Sigmoid colon (tissue), 7 donors: ENCODE data around the gene PRKCZ. TPM values are rescaled to one million over a fixed set of nuclear protein-coding genes. Genes with fewer than 3 reads are reported as not detected.

Source experiments
- DNase-seq: peaks from one replicate; pipeline ENCODE4 v3.0.0-alpha.2; 2019
- H3K27ac ChIP-seq, 4 donors: fragments of 200-600 bp; sonication (generic); one replicate each; pipeline ENCODE4 v1.5.1; 2016 to 2019; ENCODE audit warnings: mild to moderate bottlenecking in 1 of 4
- H3K27me3 ChIP-seq, 3 donors: fragments of 200-600 bp; sonication (generic); one replicate each; pipeline ENCODE4 v1.5.1; 2019; ENCODE audit warnings: mild to moderate bottlenecking in 1 of 3
- H3K36me3 ChIP-seq, 4 donors: fragments of 200-600 bp; sonication (generic); one replicate each; pipeline ENCODE4 v1.5.1; 2016 to 2019
- H3K4me1 ChIP-seq, 4 donors: fragments of 200-600 bp; sonication (generic); one replicate each; pipeline ENCODE4 v1.5.1; 2017 to 2019
- H3K4me3 ChIP-seq, 4 donors: fragments of 200-600 bp; sonication (generic); one replicate each; pipeline ENCODE4 v1.5.1; 2017 to 2019; ENCODE audit warnings: mild to moderate bottlenecking in 2 of 4, moderate library complexity in 1 of 4
- H3K9me3 ChIP-seq, 4 donors: fragments of 200-600 bp in 3 of 4; sonication (generic) in 3 of 4; one replicate each; pipeline versions ENCODE4 v1.5.1 to v1.6.1; 2013 to 2019
- CTCF ChIP-seq, 4 experiments: fragments of 450-650 bp in 3 of 4; fragments of 200-600 bp in 1 of 4; IDR thresholded peaks; one replicate each; pipeline ENCODE4 v1.5.1; 2016 to 2019; ENCODE audit warnings: antibody characterized with exemption in 4 of 4, mild to moderate bottlenecking in 3 of 4, moderate library complexity in 2 of 4
- EP300 ChIP-seq, 4 donors: sonication (generic); formaldehyde crosslinking; IDR thresholded peaks; one replicate each; pipeline ENCODE4 v1.6.1; 2017; ENCODE audit warnings: antibody characterized with exemption in 4 of 4
- POLR2A ChIP-seq, 2 donors: fragments of 450-650 bp; IDR thresholded peaks; one replicate each; pipeline ENCODE4 v1.6.1; 2016; ENCODE audit warnings: antibody characterized with exemption in 2 of 2, mild to moderate bottlenecking in 2 of 2, moderate library complexity in 2 of 2
- POLR2AphosphoS5 ChIP-seq, 4 donors: sonication (generic); formaldehyde crosslinking; IDR thresholded peaks; one replicate each; pipeline ENCODE4 v1.6.1; 2017; ENCODE audit warnings: antibody characterized with exemption in 4 of 4
- WGBS, 2 donors: extraction: QIAGEN DNeasy Blood & Tissue Kit; methylation state at CpG; one replicate each; pipeline ENCODE4 v1.1.7; 2013; 5-methylcytosine and 5-hydroxymethylcytosine counted together
- intact Hi-C: fragments of 100-400 bp; cut with DNase I; formaldehyde crosslinking; loops from one replicate; pipeline ENCODE4 v1.15.1; 2023
- polyA plus RNA-seq, 3 donors: library from polyadenylated mRNA; stranded (reverse); fragments of 200-250 nt; gene quantifications; one replicate each; pipeline ENCODE4 v1.2.3, GENCODE V29; 2013
- total RNA-seq, 4 donors: library from RNA; depleted of rRNA; stranded (reverse); fragments of >200 nt; gene quantifications; one replicate each; pipeline ENCODE4 v1.1.0, GENCODE V29; 2016
- donor health status: healthy with polysubstance abuse.
- donor health status: Bipolar disorder and iron deficiency.
- donor health status: healthy.

Gene PRKCZ
- total and polyA plus RNA-seq, 7 donors: 1.4 to 52.9 (median 4.8) TPM

- H3K27me3 ChIP-seq: peaks cover 0 to 43% (median 0%) of the 10 kb centered on the region in 3 donors
Observed at GRCh38 chr1:2032737-2033136, 17.5 kb upstream of the PRKCZ start.

DNA sequence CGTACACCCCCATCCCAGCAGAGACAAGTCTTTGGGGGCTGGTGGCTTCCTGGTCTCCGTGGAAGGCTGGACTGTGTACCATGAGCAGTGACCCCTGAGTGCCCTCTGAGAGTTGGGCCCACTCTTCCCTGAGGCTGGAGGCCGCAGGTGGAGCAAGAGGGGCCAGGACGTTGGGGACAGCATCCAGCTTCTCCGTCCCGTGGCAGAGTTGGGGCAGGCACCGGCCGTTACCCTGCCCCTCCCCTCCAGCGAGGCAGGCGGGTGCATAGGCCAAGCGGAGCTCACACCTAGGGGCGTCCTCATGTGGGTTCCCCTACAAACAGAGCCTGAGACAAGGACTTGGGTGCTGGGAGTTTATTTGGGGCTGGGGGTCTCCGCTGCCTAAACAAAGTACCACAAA is 17.0 kb upstream of the PRKCZ start:
- Histone ChIP-seq H3K9me3 (no peaks in the 10 kb centered on the region), H3K36me3 (no peaks in the 10 kb centered on the region), H3K4me1 (no peaks in the 10 kb centered on the region), H3K27ac (no peak overlapping the region), H3K4me3 (no peak overlapping the region), H3K27me3 (peaks cover 0 to 43% (median 0%) of the 10 kb centered on the region in 3 donors)
- no peak for TF ChIP-seq POLR2A (IDR thresholded peaks at IDR 0.05)
- TF ChIP-seq CTCF (IDR thresholded peaks at IDR 0.05): no peak
- TF ChIP-seq POLR2AphosphoS5 (IDR thresholded peaks at IDR 0.05): no peak
- no peak for TF ChIP-seq EP300 (IDR thresholded peaks at IDR 0.05)
- 61 to 77% methylated on average over 13 of the region's 13 CpGs for WGBS, 2 donors
- intact Hi-C loops: no loop called here
- DNase-seq: no peak

More at GRCh38 chr1:2032737-2033136, 17.5 kb upstream of the PRKCZ start:
- H3K4me3 ChIP-seq: no peak overlapping the region
- no peaks in the 10 kb centered on the region for H3K4me1 ChIP-seq
- 75 to 80% methylated on average over 14 of the region's 14 CpGs for WGBS, 2 donors
- no peaks in the 10 kb centered on the region for H3K9me3 ChIP-seq
- no peaks in the 10 kb centered on the region for H3K36me3 ChIP-seq
- intact Hi-C loops: no loop called here
- no peak for DNase-seq
- TF ChIP-seq POLR2AphosphoS5 (IDR thresholded peaks at IDR 0.05) (no peak), POLR2A (IDR thresholded peaks at IDR 0.05) (no peak), CTCF (IDR thresholded peaks at IDR 0.05) (no peak), EP300 (IDR thresholded peaks at IDR 0.05) (no peak)
- no peak overlapping the region for H3K27ac ChIP-seq

- Histone ChIP-seq H3K4me1 (no peaks in the 10 kb centered on the region), H3K27ac (no peak overlapping the region), H3K27me3 (peaks cover 0 to 30% (median 0%) of the 10 kb centered on the region in 3 donors), H3K36me3 (no peaks in the 10 kb centered on the region), H3K9me3 (peaks cover 0 to 2% (median 0%) of the 10 kb centered on the region in 4 donors), H3K4me3 (no peak overlapping the region)
- intact Hi-C loops: no loop called here
- WGBS, 2 donors: 87 to 88% methylated on average over 15 of the region's 15 CpGs
- no peak for TF ChIP-seq CTCF (IDR thresholded peaks at IDR 0.05)
- DNase-seq: no peak
Observed at GRCh38 chr1:2036287-2036686, 13.9 kb upstream of the PRKCZ start.

DNA sequence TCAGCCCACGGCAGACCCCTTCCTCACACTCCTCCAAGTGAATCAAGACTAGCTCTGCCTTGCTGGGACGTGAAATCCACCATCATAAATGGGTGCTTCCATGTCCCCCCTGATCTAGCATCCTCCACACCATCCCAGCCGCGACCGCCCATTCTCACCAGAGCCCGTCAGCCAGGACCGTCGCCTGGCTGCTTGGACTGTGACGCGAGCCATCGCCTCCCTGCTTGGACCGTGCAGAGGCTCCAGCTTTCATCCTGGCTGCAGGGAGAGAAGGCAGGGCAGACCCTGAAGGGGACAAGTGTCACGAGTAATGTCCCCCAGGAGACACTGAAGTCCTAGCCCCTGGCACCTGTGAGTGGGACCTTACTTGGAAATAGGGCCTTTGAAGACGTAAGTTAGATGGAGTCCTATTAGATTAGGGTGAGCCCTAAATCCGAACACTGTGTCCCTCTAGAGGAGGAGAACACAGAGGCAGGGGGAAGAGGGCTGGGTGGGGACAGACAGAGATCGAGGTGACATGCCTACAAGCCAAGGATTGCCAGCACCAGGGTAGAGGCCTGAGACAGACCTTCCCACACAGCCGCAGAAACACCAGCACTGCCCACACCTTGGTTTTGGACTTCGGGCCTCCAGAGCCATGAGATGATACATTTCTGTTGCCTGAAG is 12.8 kb upstream of the PRKCZ start:
- Histone ChIP-seq H3K4me3 (no peak overlapping the region), H3K4me1 (no peaks in the 10 kb centered on the region), H3K9me3 (peaks cover 0 to 2% (median 0%) of the 10 kb centered on the region in 4 donors), H3K36me3 (no peaks in the 10 kb centered on the region), H3K27ac (no peak overlapping the region), H3K27me3 (peaks cover 0 to 21% (median 0%) of the 10 kb centered on the region in 3 donors)
- TF ChIP-seq POLR2A (IDR thresholded peaks at IDR 0.05) (no peak), POLR2AphosphoS5 (IDR thresholded peaks at IDR 0.05) (no peak), CTCF (IDR thresholded peaks at IDR 0.05) (no peak), EP300 (IDR thresholded peaks at IDR 0.05) (no peak)
- intact Hi-C loops: no loop called here
- WGBS, 2 donors: 83 to 87% methylated on average over 18 of the region's 18 CpGs
- DNase-seq: no peak

DNA sequence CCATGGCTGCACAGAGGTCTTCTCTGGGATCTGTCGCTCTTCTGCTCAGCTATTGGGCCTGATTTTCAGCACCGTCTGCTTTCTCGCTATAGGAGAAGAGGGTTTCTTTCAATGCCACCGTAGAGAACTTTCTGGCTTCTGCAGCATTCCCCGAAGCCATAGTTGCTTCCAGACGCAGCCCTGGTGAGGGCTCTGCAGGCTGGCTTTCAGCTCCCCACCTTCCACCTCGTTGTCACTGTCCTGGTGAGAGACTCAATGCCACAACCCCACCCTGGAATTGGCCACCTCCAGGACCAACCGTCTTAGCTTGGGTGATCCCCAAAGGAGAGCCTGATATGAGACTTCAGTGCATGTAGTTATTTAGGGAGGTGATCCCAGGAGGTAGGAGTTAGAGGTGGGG is 12.0 kb upstream of the PRKCZ start:
- WGBS, 2 donors: 87 to 93% methylated on average over 8 of the region's 8 CpGs
- Histone ChIP-seq H3K4me1 (no peaks in the 10 kb centered on the region), H3K9me3 (peaks cover 0 to 2% (median 0%) of the 10 kb centered on the region in 4 donors), H3K27ac (no peak overlapping the region), H3K27me3 (peaks cover 0 to 18% (median 3%) of the 10 kb centered on the region in 3 donors), H3K36me3 (no peaks in the 10 kb centered on the region), H3K4me3 (no peak overlapping the region)
- intact Hi-C loops: no loop called here
- TF ChIP-seq CTCF (IDR thresholded peaks at IDR 0.05) (no peak), EP300 (IDR thresholded peaks at IDR 0.05) (no peak), POLR2A (IDR thresholded peaks at IDR 0.05) (no peak), POLR2AphosphoS5 (IDR thresholded peaks at IDR 0.05) (no peak)
- no peak for DNase-seq
